HTERT RPE-1 (cell line): ENCODE measurements around the gene APC2.

Experiments
- in situ Hi-C: fragments of 300-500 bp; cut with MboI; formaldehyde crosslinking; loops from 4 replicates; pipeline ENCODE4 v1.14.3; 2020; ENCODE audit warnings: low sequenced_read_pairs

The APC2 gene

DNA sequence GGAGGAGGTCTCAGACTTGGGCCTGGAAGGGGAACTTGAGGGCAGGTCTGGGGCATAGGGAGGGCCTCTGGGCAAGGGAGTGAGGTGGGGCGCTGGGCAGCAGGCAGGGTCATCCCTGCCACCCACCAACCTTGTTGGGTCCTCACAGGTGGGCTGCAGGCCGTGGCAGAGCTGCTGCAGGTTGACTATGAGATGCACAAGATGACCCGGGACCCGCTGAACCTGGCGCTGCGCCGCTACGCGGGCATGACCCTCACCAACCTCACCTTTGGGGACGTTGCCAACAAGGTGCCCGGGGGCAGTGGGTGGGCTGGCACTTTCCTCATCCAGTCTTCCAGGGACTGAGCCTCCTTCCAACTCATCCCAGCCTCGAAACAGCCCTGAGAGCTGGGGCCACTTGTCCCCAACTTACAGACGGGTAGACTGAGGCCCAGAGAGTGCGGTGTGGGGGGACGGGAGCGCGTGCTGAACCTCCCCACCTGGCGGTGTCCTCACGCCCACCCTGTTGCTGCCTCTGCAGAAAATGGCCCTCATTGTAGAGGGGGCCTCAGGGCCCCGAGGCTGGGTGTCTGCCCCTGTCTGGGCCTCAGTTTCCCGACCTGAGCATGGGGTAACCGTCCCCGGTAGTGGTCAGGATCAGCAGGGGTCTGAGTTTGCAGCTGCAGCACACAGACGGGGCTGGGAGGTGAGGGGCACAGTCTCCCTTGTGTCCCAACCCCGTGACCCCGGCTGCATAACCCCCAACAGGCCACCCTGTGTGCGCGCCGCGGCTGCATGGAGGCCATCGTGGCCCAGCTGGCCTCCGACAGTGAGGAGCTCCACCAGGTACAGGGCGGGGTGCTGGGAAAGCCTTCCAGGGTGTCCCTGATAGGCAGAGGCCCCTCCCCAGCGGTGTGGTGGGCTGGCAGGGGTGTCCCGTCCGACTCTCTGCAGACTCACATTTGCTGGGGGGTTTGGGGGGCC lies 10.4 kb downstream of the APC2 start:
- in situ Hi-C loops, result no loop called here

DNA sequence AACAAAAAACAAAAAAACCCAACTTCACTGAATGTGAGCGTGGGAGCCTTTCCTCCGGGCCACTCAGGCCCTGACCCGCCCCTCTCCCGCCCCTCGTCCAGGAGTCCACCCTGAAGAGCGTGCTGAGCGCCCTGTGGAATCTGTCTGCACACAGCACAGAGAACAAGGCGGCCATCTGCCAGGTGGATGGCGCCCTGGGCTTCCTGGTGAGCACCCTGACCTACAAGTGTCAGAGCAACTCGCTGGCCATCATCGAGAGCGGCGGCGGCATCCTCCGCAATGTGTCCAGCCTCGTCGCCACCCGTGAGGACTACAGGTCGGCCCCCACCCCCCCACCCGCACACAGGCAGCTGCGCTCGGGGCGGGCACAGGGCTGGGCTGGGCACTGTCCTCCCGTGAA lies 11.9 kb downstream of the APC2 start:
- in situ Hi-C loops, result no loop called here

DNA sequence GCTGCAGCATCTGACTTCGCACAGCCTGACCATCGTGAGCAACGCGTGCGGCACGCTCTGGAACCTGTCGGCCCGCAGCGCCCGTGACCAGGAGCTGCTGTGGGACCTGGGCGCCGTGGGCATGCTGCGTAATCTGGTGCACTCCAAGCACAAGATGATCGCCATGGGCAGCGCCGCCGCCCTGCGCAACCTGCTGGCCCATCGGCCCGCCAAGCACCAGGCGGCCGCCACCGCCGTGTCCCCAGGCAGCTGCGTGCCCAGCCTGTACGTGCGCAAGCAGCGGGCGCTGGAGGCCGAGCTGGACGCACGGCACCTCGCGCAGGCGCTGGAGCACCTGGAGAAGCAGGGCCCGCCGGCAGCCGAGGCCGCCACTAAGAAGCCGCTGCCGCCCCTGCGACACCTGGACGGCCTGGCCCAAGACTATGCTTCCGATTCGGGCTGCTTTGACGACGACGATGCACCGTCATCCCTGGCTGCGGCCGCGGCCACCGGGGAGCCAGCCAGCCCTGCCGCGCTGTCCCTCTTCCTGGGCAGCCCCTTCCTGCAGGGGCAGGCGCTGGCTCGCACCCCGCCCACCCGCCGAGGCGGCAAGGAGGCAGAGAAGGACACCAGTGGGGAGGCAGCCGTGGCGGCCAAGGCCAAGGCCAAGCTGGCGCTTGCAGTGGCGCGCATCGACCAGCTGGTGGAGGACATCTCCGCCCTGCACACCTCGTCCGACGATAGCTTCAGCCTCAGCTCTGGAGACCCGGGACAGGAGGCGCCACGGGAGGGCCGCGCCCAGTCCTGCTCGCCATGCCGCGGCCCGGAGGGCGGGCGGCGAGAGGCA lies 15.5 kb downstream of the APC2 start:
- in situ Hi-C loops, result no loop called here

DNA sequence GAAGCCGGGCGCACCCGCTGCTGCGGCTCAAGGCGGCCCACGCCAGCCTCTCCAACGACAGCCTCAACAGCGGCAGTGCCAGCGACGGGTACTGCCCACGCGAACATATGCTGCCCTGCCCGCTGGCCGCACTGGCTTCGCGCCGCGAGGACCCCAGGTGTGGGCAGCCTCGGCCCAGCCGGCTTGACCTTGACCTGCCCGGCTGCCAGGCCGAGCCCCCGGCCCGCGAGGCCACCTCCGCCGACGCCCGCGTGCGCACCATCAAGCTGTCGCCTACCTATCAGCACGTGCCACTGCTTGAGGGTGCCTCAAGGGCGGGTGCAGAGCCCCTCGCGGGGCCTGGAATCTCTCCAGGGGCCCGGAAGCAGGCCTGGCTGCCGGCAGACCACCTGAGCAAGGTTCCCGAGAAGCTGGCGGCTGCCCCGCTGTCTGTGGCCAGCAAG lies 16.1 kb downstream of the APC2 start:
- in situ Hi-C loops, result no loop called here

DNA sequence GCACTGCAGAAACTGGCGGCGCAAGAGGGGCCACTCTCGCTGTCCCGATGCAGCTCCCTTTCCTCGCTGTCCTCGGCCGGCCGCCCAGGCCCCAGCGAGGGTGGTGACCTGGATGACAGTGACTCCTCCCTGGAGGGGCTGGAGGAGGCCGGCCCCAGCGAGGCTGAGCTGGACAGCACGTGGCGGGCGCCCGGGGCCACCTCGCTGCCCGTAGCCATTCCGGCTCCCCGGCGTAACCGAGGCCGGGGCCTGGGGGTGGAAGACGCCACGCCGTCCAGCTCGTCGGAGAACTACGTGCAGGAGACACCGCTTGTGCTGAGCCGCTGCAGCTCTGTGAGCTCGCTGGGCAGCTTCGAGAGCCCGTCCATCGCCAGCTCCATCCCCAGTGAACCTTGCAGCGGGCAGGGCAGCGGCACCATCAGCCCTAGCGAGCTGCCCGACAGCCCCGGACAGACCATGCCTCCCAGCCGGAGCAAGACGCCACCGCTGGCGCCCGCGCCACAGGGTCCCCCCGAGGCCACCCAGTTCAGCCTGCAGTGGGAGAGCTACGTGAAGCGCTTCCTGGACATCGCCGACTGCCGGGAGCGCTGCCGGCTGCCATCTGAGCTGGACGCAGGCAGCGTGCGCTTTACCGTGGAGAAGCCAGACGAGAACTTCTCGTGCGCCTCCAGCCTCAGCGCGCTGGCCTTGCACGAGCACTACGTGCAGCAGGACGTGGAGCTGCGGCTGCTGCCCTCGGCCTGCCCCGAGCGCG lies 16.7 kb downstream of the APC2 start:
- in situ Hi-C loops, result no loop called here

DNA sequence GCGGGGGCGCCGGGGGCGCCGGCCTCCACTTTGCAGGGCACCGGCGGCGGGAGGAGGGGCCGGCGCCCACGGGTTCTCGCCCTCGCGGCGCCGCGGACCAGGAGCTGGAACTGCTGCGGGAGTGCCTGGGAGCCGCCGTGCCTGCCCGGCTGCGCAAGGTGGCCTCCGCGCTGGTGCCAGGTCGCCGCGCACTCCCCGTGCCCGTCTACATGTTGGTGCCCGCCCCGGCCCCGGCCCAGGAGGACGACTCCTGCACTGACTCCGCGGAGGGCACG lies 17.2 kb downstream of the APC2 start:
- in situ Hi-C loops, result no loop called here

DNA sequence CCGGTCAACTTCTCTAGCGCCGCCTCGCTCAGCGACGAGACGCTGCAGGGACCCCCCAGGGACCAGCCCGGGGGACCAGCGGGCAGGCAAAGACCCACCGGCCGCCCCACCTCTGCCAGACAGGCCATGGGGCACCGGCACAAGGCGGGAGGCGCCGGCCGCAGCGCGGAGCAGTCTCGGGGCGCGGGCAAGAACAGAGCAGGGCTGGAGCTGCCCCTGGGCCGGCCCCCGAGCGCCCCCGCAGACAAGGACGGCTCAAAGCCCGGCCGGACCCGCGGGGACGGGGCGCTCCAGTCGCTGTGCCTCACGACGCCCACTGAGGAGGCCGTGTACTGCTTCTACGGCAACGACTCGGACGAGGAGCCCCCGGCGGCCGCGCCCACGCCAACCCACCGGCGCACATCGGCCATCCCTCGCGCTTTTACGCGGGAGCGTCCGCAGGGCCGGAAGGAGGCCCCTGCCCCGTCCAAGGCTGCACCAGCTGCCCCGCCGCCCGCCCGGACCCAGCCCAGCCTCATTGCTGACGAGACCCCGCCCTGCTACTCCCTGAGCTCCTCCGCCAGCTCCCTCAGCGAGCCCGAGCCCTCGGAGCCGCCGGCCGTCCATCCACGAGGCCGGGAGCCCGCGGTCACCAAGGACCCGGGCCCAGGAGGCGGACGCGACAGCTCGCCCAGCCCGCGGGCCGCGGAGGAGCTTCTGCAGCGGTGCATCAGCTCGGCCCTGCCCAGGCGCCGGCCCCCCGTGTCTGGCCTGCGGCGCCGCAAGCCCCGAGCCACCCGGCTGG lies 17.8 kb downstream of the APC2 start:
- in situ Hi-C loops, result no loop called here

DNA sequence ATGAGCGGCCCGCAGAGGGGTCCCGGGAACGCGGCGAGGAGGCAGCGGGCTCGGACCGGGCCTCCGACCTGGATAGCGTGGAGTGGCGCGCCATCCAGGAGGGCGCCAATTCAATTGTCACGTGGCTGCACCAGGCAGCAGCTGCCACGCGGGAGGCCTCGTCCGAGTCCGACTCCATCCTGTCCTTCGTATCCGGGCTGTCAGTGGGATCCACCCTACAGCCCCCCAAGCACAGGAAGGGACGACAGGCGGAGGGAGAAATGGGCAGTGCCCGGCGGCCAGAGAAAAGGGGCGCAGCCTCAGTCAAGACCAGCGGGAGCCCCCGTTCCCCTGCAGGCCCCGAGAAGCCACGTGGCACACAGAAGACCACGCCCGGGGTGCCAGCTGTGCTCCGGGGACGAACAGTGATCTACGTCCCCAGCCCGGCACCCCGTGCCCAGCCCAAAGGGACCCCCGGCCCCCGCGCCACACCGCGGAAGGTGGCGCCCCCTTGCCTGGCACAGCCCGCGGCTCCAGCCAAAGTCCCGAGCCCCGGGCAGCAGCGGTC lies 18.4 kb downstream of the APC2 start:
- in situ Hi-C loops, result no loop called here

DNA sequence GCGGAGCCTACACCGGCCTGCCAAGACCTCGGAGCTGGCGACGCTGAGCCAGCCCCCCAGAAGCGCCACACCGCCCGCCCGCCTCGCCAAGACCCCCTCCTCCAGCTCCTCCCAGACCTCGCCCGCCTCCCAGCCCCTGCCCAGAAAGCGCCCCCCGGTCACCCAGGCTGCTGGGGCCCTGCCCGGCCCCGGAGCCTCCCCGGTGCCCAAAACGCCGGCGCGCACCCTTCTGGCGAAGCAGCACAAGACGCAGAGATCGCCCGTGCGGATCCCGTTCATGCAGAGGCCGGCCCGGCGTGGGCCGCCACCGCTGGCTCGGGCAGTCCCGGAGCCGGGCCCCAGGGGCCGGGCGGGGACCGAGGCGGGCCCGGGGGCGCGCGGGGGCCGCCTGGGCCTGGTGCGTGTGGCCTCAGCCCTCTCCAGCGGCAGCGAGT lies 18.9 kb downstream of the APC2 start:
- in situ Hi-C loops, result no loop called here

DNA sequence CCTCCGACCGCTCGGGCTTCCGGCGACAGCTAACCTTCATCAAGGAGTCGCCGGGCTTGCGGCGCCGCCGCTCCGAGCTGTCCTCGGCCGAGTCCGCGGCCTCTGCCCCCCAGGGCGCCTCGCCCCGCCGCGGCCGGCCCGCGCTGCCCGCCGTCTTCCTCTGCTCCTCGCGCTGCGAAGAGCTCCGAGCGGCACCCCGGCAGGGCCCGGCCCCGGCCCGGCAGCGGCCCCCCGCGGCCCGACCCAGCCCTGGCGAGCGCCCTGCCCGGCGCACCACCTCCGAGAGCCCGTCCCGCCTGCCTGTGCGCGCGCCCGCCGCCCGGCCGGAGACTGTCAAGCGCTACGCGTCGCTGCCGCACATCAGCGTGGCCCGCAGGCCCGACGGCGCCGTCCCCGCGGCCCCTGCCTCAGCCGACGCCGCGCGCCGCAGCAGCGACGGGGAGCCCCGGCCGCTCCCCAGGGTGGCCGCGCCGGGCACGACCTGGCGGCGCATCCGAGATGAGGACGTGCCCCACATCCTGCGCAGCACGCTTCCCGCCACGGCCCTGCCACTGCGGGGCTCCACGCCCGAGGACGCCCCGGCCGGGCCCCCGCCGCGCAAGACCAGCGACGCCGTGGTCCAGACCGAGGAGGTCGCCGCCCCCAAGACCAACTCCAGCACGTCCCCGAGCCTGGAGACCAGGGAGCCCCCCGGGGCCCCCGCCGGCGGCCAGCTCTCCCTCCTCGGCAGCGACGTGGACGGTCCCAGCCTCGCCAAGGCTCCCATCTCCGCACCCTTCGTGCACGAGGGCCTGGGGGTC lies 19.5 kb downstream of the APC2 start:
- in situ Hi-C loops, result no loop called here

DNA sequence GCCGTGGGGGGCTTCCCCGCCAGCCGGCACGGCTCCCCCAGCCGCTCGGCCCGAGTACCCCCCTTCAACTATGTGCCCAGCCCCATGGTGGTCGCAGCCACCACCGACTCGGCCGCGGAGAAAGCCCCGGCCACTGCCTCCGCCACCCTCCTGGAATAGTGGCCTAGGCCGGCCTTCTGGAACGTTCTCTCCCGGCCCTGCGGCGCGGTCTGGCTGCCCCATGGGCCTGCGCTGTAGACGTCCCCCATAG lies 20.1 kb downstream of the APC2 start:
- in situ Hi-C loops, result no loop called here

DNA sequence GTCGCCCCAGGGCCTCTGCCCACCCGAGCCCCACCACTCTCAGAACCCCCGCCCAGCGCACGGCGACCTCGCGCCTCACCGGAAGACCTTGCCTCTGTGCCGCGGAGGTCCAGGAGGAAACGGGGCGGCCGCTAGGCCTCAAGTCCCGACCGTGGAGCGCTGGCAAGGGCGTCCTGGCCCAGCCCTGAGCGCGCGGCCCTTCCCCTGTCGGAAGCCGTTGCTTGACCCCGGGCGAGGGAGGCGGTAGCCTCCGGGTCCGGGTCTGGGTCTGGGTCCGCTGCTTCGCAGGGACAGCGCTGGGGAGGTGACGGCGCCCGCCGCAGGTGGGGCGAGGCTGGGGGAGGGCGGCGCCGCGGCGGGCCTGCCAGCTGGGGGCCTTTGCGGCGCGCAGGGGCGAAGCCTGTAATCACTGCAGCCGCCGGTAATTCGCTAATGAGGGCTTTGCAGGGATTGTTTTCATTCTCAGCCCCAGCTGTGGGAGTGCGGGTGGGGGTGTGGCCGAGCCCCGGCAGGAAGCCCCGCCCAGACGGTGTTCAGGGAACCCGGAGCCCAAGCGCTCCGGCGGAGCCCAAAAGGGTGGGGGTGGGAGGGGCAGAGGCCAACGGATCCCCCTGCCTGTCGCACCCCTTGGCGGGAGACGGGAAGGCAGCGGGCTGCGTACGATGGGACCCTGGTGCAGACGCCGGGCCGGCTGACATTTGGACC lies 20.5 kb downstream of the APC2 start:
- in situ Hi-C loops, result no loop called here

DNA sequence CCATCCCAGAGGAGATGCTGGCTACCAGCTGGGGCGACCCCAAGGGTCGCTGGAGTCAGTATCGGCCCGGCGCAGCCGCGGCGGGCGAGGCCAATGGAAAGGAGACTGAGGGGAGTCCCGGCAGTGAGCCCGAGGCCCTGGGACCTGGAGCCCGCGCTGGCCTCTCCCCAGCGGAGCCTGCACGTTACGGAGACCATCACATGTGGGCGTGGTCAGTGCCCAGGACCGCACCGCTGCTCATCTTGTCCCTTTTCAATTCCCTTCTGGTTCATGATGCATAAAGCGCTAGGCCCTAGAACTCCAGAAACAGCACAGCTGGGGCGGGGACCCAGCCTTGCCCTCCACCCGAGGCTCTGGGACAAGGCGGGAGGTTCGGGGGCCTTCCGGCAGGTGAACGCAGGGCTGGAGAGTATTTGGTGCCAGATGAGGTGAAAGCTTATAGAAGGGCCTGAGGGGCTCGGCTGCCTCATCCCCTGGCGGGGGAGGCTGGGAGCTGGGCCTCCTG lies 21.1 kb downstream of the APC2 start:
- in situ Hi-C loops, result no loop called here

DNA sequence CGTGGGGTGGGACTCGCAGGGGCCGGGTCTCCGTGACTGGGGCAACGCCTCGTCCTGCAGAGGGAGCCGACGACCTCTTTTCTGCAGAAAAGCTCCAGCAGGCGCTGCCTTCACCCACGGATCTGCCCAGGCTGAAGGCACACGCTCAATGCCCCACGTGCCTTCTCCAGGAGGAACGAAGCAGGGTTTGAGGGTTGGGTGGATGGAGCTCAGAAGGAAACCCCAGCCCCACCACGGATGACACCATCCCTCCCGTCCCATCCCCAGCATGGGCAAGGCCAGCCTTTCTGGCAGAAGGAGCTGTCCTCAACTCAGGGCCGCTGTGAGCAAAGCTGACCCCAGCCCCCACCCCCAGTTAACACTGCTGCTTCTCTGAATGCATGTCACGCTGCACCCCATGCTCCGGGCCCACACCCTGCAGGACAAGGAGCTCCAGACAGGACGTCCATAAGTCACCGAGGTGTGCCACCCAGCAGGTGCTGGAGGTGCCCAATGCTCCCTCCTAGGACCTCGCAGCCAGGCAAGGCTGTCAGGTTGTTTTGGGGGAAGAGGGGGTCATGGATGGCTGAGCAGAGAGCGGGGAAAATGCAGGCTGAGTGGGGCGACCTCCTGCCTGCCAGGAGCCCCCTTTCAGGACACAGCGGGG lies 21.7 kb downstream of the APC2 start:
- in situ Hi-C loops, result no loop called here

DNA sequence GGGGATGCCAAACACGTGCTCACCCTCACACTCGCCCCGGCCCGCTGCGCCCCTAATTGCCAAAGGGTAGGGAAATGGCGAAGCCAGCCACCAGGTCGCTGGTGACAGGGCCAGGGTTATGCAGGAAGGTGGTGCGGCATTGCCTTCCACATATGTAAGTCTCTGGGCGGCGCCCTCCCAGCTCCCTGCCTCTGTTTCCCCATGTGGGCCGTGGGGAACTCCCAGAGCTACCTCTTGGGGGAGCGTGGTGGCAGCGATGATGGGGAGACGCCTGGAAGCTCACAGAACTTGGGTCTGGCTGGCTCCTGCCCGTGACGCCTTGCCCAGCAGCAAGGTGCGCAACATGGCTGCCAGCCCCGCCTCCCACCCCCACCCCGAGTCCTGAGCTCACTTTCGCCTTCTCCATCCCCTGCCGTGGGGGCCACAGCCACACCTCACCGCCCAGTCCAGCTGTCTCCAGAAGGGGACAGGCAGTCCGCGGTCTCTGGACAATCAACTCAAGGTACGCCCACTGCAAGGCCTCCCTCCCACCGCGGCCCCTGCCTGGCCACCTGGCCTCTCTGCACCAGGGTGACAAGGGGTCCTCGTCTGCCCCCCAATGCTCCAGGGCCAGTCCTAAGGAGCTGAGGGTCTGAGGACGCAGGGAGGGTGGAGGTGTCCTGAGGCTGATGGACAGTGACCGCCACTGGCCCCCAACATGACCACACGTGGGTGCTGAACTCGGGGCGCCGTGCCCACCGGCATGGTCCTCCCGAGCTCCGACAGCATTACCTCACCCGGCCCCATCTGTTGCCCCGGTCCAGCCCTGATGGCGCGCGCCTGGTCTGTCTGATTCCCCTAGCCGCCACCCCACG lies 22.5 kb downstream of the APC2 start:
- in situ Hi-C loops, result no loop called here

DNA sequence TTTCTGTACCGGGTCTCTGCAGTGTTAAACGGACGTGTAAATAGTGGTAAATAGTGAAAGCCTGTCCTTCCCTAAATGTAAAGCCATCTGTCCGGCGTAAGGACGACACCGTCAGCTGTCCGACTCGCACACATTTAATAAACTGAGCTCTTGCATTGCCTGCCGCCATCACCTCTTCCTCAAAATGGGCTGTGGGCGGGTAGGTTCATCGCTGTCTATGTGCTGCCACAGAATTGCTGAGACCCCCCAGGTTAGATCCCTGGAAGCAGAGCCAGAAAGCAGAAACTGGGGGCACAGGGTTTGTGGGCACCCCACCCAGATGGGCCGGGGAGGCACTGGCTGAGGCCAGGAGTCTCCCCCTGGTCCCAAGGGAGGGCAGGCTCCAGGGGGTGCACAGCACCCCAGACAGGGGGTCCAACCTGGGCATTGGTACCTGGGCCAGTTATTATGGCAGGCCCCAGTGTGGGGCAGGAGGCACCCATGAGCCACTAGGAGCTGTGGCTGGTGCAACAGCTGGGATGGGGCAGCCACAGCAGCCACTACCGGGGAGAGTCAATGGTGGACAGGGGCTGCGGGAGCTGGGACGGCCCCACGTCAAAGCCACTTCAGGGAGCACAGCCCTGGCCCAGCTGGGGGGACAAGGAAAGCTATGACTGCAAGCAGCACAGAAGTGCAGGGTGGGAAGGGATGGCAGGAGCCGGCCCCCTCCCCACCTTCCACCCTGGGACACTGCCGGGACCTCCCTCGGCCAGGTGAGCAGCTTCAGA lies 23.3 kb downstream of the APC2 start:
- in situ Hi-C loops, result no loop called here
